PC-3 (cell line): ENCODE measurements around the gene KMT5C.

ENCODE experiments used
- EZH2 ChIP-seq: fragments of 300-600 bp; sonication (generic); IDR thresholded peaks from one replicate; pipeline ENCODE4 v1.6.1; 2017; ENCODE audit warnings: antibody characterized with exemption, mild to moderate bottlenecking, low read length; ENCODE audit not compliant: unreplicated experiment
- TF ChIP-seq, protein P1 (sequence below): fragments of 300-600 bp; sonication (generic); conservative IDR thresholded peaks from 2 replicates; pipeline ENCODE4 v1.5.1; 2017; ENCODE audit warnings: antibody characterized with exemption, low read depth, mild to moderate bottlenecking, low read length

DNA sequence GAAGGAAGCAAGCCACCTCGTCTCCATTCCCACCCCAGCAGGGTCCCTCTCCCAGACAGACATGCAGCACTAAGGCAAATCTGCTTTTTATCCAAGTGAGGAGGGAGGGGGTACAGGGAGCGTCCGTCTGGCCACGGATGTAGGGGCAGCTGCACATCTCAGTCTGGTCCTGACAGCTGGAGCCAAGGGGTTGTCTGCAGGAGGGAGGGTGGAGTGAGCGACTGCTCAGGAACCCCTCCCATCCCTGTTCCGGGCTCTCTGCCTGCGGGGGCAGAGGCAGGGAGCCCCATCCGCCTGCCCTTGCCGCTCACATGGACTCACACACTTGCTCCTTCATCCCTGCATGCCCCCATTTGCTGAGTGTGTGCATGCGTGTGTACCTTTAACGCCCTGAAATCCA is 39.5 kb downstream of the KMT5C start:
- no peak for TF ChIP-seq EZH2
- TF ChIP-seq, protein P1, sequence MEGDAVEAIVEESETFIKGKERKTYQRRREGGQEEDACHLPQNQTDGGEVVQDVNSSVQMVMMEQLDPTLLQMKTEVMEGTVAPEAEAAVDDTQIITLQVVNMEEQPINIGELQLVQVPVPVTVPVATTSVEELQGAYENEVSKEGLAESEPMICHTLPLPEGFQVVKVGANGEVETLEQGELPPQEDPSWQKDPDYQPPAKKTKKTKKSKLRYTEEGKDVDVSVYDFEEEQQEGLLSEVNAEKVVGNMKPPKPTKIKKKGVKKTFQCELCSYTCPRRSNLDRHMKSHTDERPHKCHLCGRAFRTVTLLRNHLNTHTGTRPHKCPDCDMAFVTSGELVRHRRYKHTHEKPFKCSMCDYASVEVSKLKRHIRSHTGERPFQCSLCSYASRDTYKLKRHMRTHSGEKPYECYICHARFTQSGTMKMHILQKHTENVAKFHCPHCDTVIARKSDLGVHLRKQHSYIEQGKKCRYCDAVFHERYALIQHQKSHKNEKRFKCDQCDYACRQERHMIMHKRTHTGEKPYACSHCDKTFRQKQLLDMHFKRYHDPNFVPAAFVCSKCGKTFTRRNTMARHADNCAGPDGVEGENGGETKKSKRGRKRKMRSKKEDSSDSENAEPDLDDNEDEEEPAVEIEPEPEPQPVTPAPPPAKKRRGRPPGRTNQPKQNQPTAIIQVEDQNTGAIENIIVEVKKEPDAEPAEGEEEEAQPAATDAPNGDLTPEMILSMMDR = no peak
